Measurements from ENCODE around the gene DLX3. TPM values are rescaled to one million over a fixed set of nuclear protein-coding genes. Genes with fewer than 3 reads are reported as not detected.

The DLX3 gene
- polyA plus RNA-seq, 2 of the 4 experiments (the other 2 are of a cell fraction), result 0.17 TPM; not detected in 1

DNA sequence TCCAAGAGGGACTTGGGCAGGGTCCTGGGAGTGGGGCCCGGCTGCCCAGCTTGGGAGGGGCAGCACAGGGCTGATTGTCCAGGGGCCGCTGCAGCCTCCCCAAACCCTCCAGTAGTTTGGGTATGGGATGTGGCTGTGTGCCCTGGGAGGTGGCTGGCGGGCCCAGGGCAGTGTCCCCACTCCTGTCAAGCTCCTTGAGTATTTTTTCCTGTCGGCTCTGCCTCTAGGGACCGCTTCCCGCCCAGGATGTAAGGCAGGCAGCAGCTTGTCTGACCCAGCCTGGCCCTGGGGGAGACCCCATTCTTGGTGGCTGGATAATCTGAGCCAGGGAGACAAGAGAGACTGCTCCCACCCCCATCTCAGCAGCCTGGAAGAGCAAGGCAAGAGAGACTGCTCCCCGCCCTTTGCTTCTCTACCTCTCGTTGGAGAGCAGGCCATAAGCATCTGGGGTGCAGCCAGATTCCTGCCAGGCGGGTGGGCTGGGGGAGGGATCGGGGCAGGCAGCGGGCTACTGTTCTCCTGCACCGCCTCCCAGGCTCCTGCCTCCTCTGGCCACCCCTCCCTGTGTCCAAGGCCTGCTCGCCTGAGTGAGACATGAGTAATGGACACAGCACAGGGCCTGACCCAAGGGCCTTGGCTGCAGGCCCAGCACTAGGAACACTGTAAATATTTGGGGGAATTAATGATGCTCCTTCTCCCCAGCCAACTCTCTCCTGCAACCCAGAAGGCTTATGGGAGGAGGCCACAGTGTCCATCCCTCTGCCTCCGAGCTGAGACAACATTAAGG lies 42.5 kb upstream of the DLX3 start:
- 57% methylated on average over 11 of the region's 14 CpGs for WGBS (ENCODE audit: missing lambda C conversion rate)
- FAIRE-seq (peak; percentile 51), ATAC-seq (peak; percentile 85 to 94), DNase-seq (ENCODE audit: low read depth in 1 of 2, low spot score in 1 of 2) (peak in 1 of 2 experiments; percentile 77)
- ChIA-PET CTCF (interaction anchor here (0.6 to 7.0 kb wide), 13 partner anchors 9 to 77 kb away, joined by 3 to 92 read pairs (median 5); partner anchors contain the start of gene ITGA3), POLR2A (interaction anchor here (0.9 to 3.0 kb wide), 2 partner anchors 9 to 19 kb away, joined by 3 to 13 read pairs; partner anchors contain the start of gene ITGA3)
- Histone ChIP-seq H3K4me2 (peak overlapping the region; percentile 67), H3K9me3 (no peaks in the 10 kb centered on the region), H3K4me1 (peaks cover 43% of the 10 kb centered on the region), H3K27ac (peak overlapping the region; percentile 82 to 88), H3K4me3 (no peak overlapping the region)
- TF ChIP-seq MAZ (IDR thresholded peaks at IDR 0.05; ENCODE audit: borderline replicate concordance, low read depth, low read length) (no peak), FOSL2 (IDR thresholded peaks at IDR 0.05) (no peak), FOSL2 (CRISPR knock-in tag; IDR thresholded peaks at IDR 0.05) (peak; percentile 41), TP53 (CRISPR knock-in tag; IDR thresholded peaks at IDR 0.05) (no peak), CBX8 (IDR thresholded peaks at IDR 0.05) (no peak), HDAC2 (IDR thresholded peaks at IDR 0.05) (no peak), JUN (IDR thresholded peaks at IDR 0.05) (peak in 1 of 2 experiments; percentile 43; a peak in 2 of 5 replicates), RCOR1 (IDR thresholded peaks at IDR 0.05; ENCODE audit: low read depth, low read length) (no peak), EP300 (IDR thresholded peaks at IDR 0.05) (peak in 1 of 2 experiments; percentile 46; a peak in 1 of 5 replicates), ZC3H11A (IDR thresholded peaks at IDR 0.05) (no peak), FOXS1 (CRISPR knock-in tag; IDR thresholded peaks at IDR 0.05) (no peak), HEYL (CRISPR knock-in tag; IDR thresholded peaks at IDR 0.05) (no peak), POLR2A (IDR thresholded peaks at IDR 0.05; ENCODE audit: low read length) (no peak), HOXA7 (CRISPR knock-in tag; IDR thresholded peaks at IDR 0.05) (no peak), CEBPB (IDR thresholded peaks at IDR 0.05) (no peak), RAD21 (conservative IDR thresholded peaks at IDR 0.05 in 1 of 2, IDR thresholded peaks at IDR 0.05 in 1 of 2) (0 out of 5 replicates have a peak, but pooled peaks have one; percentile 16 to 22), POLR2AphosphoS2 (conservative IDR thresholded peaks at IDR 0.05; ENCODE audit: low read length) (no peak), HOXB5 (CRISPR knock-in tag; IDR thresholded peaks at IDR 0.05) (0 out of 2 replicates have a peak, but pooled peaks have one; percentile 20), JUNB (IDR thresholded peaks at IDR 0.05) (peak; percentile 13; the same call in 1 of the 2 replicates), SMC3 (IDR thresholded peaks at IDR 0.05) (peak; percentile 29; the same call in 2 of the 3 replicates), ESRRA (IDR thresholded peaks at IDR 0.05; ENCODE audit: borderline replicate concordance, low read length) (no peak), HOXB13 (CRISPR knock-in tag; IDR thresholded peaks at IDR 0.05; ENCODE audit: low read depth) (no peak), MAX (IDR thresholded peaks at IDR 0.05) (peak; percentile 77), NR3C1 (IDR thresholded peaks at IDR 0.05) (no peak), SREBF2 (IDR thresholded peaks at IDR 0.05) (no peak), NFE2L2 (conservative IDR thresholded peaks at IDR 0.05; ENCODE audit: low read length) (no peak), ZFP36 (IDR thresholded peaks at IDR 0.05; ENCODE audit: borderline replicate concordance, partially characterized antibody) (no peak), KDM5A (IDR thresholded peaks at IDR 0.05) (no peak)
- TF ChIP-seq, protein P1, sequence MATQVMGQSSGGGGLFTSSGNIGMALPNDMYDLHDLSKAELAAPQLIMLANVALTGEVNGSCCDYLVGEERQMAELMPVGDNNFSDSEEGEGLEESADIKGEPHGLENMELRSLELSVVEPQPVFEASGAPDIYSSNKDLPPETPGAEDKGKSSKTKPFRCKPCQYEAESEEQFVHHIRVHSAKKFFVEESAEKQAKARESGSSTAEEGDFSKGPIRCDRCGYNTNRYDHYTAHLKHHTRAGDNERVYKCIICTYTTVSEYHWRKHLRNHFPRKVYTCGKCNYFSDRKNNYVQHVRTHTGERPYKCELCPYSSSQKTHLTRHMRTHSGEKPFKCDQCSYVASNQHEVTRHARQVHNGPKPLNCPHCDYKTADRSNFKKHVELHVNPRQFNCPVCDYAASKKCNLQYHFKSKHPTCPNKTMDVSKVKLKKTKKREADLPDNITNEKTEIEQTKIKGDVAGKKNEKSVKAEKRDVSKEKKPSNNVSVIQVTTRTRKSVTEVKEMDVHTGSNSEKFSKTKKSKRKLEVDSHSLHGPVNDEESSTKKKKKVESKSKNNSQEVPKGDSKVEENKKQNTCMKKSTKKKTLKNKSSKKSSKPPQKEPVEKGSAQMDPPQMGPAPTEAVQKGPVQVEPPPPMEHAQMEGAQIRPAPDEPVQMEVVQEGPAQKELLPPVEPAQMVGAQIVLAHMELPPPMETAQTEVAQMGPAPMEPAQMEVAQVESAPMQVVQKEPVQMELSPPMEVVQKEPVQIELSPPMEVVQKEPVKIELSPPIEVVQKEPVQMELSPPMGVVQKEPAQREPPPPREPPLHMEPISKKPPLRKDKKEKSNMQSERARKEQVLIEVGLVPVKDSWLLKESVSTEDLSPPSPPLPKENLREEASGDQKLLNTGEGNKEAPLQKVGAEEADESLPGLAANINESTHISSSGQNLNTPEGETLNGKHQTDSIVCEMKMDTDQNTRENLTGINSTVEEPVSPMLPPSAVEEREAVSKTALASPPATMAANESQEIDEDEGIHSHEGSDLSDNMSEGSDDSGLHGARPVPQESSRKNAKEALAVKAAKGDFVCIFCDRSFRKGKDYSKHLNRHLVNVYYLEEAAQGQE (IDR thresholded peaks at IDR 0.05), result no peak
- TF ChIP-seq, protein P2, sequence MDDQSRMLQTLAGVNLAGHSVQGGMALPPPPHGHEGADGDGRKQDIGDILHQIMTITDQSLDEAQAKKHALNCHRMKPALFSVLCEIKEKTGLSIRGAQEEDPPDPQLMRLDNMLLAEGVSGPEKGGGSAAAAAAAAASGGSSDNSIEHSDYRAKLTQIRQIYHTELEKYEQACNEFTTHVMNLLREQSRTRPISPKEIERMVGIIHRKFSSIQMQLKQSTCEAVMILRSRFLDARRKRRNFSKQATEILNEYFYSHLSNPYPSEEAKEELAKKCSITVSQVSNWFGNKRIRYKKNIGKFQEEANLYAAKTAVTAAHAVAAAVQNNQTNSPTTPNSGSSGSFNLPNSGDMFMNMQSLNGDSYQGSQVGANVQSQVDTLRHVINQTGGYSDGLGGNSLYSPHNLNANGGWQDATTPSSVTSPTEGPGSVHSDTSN (IDR thresholded peaks at IDR 0.05), result no peak
- TF ChIP-seq, protein P3, sequence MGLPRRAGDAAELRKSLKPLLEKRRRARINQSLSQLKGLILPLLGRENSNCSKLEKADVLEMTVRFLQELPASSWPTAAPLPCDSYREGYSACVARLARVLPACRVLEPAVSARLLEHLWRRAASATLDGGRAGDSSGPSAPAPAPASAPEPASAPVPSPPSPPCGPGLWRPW (IDR thresholded peaks at IDR 0.05), result no peak

Data from A549 (cell line).